Activated CD8-positive, alpha-beta memory T cell treated with anti-CD3 and anti-CD28 coated beads for 4 hours (primary cell): ENCODE data around the gene GJA1.
"Not testable (repeated sequence)": the region's sequence is repeated elsewhere in the genome, so short reads cannot be mapped to it uniquely, and the experiment has no call there.

Source experiments
- DNase-seq, 2 donors: peaks; one replicate each; pipeline ENCODE4 v3.0.0-alpha.2; 2020; ENCODE audit warnings: low read depth in 2 of 2

GJA1 gene

DNA sequence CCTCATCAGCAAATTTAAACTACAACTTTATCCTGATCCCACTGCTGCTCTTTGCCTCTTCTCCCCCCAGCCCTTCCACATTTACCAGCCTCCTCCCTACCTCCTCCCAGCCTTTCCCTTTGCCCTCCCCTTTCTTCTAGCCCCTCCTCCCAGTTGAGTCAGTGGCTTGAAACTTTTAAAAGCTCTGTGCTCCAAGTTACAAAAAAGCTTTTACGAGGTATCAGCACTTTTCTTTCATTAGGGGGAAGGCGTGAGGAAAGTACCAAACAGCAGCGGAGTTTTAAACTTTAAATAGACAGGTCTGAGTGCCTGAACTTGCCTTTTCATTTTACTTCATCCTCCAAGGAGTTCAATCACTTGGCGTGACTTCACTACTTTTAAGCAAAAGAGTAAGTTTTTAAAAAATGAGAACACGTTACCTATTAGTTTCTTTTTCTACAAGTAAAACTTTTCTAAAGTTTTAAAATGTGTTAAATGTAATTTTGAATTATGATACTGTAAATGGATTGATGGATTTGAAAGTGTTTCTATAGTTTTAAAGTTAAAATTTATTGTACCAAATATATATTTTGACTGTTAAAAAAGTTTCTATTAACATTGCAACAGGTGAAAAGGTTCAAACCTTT, at the start of gene GJA1:
Gene GJA1, plus strand, starts transcription at position 203 of the 626 bp plus-strand sequence. CDS start 11,202 bp downstream, outside the sequence.
- no peak for DNase-seq

DNA sequence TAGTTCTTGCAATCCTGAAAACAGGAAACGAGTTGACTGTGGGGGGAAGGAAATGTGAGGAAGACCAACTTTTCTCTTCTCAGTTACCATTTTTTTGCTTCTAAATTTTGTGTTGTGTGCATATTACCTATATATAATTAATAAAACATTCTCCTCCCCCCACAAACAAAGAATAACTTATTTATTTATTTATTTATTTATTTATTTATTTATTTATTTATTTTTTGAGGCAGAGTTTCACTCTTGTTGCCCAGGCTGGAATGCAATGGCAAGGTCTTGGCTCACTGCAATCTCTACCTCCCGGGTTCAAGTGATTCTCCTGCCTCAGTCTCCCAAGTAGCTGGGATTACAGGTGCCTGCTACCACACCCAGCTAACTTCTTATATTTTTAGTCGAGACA, 48.9 kb upstream of the GJA1 start:
- DNase-seq: not testable (repeated sequence)

DNA sequence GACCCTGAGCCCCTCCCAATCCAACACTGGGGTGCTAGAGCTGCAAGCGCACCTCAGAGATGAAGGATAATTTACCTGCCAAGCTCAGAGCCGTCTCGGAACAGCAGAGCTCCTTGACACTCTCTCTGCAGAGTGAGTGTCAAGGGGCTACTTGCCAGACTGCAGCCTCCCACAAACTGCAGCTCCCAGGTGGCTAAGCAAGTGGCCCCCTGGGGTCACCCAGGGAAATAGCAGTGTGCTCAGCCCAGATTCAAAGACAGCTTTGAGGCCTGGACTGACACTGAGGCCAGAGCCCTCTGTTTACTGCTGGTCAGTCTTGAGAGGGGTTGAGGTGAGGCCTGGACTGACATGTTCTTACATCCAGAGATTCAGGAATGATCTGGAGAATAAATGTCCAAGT, 46.0 kb upstream of the GJA1 start:
- DNase-seq: no peak

DNA sequence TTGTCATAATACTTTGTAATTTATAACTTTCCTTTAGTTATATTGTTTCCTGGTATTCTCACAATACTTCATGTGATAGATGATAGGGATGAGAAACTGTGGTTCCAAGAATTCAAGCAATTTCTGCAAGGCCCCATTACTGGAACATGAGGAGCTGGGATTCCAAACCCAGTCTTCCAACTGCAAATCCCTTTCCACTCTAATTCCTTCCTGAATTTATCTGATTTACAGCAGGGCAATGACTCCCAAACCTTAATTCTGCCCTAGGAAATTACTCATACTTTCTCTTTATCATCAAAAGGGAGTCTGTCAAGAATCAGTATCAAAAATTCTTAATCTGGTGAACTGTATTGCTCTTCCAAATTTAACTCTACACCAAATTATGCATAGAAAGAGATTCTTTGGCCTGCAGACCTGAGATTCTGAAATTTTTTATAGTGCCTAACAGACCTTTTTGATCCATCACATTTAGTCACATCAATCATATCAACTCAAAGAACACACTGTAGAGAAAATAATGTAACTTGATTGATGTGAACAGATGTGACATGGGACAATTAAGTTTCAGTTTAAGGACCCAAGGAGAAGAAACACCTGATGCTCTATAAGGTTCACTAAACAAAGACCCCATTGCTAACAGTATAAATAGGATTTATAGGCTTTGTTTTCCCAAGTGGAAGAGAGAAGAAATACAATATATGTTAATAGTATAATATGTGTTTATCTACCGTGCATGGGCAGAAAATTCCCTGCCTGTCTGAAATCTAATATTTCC, 41.5 kb upstream of the GJA1 start:
- DNase-seq: no peak

DNA sequence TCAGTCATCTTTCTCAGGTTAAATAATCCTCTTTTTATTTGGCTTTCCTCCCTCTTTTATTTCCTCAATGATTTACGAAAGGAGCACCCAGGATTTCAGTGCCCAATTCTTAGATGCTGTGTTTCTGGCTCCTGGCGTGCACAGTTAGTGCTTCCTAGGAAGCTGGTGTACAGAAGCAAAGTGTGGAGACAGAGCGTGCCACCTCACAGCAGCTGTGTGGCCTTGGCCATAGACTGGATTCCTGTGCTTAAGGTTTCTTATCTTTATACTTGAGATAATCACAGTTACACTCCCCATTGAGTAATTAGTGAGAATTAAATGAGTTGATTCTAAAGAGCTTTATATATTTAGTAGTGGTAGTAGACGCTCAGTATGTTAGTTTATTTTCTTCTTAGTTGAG, 39.7 kb upstream of the GJA1 start:
- no peak for DNase-seq

DNA sequence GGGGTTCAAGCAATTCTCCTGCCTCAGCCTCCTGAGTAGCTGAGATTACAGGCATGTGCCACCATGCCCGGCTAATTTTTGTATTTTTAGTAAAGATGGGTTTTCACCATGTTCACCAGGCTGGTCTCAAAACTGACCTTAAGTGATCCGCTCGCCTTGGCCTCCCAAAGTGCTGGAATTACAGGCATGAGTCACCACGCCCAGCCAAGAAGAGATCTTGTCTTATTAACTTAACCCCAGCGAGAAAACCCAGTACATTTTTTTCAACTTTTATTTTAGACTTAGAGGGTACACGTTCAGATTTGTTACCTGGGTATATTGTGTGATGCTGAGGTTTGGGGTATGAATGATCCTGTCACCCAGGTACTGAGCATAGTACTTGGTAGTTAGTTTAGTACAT, 38.3 kb upstream of the GJA1 start:
- not testable (repeated sequence) for DNase-seq

DNA sequence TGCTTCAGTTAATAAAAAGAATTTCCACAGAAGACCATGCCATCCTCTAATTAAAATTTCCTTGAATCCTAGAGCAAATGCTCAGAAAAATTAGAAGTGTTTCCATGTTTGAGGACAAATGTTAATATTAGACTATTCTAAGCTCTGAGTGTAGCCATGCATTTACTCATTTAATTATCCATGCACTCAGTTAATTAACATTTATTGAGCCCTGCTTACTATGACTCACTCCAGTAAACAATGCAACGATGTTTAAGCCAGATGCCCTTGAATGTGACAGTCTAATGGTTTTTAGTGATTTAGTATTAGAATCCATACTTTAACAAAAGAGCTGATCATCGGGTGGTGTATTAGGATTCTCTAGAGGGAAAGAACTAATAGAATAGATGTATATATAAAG, 37.3 kb upstream of the GJA1 start:
- DNase-seq: no peak

DNA sequence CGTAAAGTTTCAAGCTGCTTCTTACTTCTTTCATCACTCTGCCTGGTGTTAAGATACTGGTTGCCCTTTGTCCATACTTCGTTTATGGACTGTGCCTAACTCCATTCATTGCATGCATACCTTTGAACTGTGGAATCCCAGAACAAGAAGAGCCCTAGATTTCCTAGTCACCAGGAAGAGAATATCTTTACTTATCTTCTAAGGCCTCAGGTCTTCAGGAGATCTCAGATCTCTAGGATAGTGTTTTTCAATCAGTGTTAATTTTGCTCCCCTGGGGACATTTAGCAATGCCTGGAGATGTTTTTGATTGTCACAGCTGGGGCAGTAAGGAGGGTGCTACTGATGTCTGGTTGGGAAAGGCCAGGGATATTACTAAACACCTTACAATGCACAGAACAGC, 35.5 kb upstream of the GJA1 start:
- DNase-seq: no peak

DNA sequence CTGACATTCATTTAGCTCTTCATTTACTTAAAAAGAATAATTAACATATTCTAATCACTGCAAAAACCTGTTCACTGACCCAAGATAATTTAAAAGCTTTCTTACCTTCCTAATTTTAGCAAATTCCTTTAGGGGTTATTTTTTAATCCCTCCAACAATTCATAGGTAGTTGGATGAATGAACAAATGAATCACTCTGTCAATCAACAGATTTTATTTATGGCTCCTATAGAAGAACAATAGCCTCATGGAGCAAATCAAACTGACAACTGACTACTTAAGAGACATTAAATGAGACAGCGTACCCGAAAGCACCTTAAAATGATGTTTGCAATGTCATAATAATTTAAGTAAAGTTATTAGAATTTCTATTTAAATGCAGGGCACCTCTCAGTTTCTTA, 31.5 kb upstream of the GJA1 start:
- DNase-seq: no peak

DNA sequence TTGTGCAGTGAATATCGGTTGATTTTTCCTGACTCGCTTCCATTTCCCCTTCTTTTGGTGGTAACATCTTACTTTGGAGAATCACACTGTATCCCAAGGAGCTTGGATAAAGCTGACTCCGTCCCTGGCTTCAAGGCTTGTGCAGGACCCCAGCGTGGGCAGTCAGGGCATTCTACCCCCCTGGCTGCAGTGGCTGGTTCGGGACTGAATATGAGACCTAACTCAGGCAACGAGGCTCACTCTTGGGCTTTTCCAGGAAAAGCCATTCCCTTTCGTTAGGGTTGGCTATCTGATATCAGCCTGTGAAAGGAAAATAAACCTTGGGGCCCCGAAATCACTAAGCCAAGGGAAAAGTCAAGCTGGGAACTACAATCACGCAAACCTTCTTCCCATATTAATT, 30.1 kb upstream of the GJA1 start:
- DNase-seq: no peak

DNA sequence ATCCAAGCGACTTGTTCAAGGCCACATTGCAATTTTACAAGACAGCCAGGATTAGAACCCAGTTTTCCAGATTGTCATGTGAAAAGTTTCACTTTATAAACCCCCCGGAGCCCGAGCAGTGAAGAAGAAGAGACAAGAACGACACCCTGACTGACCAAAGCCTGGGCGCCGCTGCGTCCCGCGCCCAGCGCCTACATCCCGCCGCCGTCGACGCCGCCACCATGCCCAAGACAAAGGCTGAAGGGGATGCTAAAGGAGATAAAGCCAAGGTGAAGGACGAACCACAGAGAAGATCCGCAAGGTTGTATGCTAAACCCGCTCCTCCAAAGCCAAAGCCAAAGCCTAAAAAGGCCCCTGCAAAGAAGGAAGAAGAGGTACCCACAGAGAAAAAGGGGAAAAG, 27.1 kb upstream of the GJA1 start:
- no peak for DNase-seq

DNA sequence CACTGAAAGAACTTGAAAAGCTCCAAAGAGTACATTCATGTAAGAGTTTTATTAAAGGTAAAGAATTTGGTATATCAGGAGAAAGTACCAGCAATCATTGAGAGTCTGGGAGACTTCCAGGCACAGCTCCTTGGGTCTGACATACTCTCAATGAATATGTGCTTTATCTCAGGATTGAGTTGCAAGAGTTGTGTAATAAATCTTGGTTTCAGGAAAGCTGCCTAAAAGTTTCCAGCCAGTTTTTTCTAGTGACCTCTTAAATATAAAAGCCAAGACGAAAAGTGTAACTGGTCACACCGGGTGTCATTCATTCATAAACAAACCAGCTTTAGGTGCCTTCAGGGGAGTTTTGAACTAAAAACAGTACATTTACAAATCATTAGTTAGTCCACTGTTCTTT, 21.6 kb upstream of the GJA1 start:
- no peak for DNase-seq

DNA sequence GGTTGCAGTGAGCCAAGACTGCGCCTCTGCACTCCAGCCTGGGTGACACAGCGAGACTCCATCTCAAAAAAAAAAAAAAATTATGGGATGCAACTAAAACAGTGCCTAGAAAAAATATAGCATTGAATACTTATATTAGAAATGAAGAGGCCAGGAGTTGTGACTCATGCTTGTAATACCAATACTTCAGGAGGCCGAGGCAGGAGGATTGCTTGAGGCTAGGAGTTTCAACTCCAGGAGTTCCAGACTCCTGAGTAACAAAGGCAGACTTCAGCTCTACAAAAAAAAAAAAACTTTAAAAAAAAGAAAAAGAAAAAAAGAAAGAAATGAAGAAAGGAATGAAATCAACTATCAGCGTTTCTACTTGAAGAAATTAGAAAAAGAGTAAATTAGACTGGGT, 17.1 kb upstream of the GJA1 start:
- no peak for DNase-seq

DNA sequence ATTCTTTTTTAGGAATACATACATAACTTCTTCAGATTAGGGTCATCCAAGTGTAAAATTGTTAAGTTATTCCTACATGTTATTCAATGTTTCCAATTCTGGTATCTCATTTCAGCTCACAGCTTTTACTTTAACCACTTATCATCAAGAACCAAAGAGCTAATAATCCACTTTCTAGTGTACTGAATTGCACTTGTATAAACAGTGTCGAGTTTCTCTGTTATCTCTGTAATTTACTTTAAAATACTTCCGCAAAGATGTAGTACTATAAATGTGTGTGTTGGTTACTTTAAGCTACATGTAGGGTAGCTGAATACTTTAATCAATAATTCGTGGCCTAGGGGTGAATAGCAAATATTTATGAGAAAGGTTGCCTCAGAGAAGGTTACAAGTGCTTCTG, 8.8 kb upstream of the GJA1 start:
- DNase-seq: no peak

DNA sequence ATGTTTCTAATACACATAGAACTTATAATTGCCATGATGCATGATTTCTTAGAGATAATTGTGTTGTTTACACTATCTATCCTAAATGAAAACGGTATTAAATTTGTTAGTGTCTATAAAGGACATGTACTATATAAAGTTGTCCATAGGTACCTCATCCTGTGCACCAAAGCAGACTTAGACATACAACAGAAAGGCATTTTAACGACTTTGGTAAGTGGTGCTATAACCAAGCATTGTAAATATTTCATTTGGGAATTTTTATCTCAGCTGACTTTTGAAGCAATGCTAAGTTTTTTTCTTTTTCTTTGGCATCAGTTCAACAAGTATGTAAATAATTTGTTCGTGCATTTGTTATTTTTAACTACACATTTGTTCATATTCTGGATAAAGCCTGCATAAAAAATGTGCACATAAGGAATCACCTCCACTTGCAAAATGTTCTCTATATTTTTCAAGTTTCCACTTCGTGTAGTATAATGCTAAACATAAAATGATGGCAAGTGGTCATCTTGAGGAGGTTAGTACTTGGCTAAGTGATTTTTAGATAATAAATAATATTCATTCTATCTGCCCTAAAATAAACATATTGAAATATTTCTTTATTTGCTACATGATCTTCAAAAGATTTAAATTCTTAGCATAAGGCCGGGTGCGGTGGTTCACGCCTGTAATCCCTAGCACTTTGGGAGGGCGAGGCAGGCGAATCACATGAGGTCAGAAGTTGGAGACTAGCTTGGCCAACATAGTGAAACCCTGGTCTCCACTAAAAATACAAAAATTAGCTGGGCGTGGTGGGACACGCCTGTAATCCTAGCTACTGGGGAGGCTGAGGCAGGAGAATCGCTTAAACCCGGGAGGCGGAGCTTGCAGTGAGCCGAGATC, 6.3 kb upstream of the GJA1 start:
- DNase-seq: no peak

DNA sequence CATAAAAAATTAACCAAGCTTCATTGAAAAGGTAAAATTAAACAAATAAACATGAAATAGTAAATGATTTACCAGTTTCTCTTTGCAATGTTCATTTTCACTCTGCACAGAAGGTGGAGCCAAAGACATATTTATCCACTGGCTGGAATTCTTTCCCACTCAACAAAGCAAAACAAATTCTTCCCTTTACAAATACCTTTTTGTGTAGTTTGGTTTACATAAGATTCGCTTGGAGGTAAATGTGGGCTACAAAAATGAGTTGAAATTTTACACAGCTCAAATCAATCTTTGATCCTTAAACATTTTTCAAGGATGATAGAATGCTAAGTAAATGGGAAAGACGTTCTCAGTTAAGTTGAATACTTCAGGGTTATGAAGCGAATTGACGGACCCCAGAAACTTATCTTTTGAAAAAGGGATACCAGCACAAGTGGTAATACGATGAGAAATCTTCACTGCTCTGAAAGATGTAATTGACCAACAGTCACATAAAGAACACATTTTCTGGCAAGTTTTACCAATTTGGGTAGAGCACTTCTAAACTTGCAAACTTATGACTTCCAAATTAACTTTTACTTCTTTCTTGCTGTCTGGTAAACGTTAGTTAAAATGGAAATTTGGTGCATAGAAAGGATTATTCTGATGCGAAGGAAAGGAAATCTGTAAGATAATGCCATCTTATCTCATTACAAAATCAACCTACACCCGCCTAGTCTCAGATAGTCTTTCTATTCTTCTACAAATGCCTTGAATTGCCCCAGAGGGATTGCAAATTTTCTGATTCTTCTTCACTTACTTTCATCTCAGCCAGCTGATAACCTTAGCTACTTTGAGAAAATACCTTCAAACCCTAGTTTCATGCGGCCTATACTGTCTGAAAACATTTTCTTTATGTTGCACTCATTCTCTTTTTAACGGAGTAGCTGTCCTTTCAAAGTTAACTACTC, 4.7 kb upstream of the GJA1 start:
- DNase-seq: no peak

DNA sequence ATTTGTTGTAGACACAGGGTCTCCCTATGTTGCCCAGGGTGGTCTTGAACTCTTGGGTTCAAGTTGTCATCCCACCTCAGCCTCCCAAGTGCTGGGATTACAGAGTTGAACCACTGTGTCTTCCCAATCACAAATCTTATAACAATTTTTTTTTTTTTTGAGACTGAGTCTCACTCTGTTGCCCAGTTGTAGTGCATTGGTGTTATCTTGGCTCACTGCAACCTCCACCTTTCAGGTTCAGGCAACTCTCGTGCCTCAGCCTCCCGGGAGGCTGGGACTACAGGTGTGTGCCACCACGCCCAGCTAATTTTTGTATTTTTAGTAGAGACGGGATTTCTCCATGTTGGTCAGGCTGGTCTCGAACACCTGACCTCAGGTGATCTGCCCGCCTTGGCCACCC, 3.7 kb upstream of the GJA1 start:
- not testable (repeated sequence) for DNase-seq

DNA sequence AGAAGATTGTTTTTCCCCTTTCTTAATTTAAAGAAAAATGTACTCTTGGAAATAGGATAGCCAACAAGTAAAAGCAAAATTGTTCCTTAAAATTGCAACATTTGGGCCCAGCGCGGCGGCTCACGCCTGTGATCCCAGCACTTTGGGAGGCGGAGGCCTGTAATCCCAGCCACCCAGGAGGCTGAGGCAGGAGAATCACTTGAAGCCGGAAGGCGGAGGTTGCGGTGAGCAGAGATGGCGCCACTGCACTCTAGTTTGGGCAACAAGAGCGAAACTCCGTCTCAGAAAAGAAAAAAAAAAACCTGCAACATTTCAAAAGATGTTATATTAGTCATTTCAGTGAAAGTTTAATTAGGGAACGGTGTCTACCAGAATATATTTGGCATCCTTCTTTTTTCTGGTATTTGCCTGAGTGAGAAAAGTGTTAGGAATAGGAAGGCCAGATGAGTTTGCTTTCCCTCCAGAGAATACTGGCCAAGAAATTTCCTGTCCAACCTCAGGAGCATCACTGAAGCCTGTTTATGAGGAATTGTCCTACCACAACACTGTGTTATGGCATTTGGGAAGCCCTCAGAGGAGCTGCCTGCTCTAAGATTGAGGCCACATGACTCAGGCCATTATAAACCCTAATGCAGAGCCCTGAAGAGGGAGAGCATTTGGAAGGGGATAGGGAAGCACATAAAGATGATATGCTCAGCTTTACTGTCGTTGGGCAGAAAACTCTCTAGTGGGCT, 1.2 kb upstream of the GJA1 start:
- DNase-seq: no peak

DNA sequence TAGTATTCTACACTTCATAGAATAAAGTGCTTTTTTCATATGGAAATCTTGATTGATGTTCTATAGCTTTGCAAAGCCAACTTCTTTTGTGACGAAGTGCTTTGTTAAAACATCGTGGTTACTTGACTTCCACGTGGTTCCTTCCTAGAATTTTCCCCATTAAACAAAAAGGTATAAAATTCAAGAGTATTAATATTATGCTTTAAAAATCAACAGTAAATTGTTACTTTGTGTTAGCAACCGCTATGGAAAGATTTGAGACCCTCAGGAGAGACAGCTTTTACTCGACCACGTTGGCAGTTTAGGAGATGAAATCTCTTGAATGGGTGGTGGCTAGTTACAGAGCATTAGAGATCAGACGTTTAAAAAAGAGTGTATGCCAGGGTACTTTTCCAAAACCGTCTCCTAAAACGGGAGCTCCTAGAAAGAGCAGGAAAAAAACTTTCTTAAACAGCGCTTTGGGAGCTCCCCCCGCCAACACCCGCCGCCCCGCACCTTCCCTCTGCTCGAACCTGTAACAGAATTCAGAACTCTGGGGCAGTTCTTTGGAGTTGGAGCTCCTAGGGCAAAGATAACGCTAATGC, 920 bp downstream of the GJA1 start:
- DNase-seq: no peak
